GM18520 (cell line): ENCODE data around the gene LRRTM1.

Experiments used
- ATAC-seq: cut with Tn5 transposase; IDR thresholded peaks from one replicate; pipeline ENCODE4 v1.9.1; 2021; ENCODE audit not compliant: unreplicated experiment

Gene LRRTM1

GRCh38 chr2:80252294-80252986 lies 52.1 kb downstream of the LRRTM1 start:
- no peak for ATAC-seq
